ENCODE data around the gene LZTS2. TPM values are rescaled to one million over a fixed set of nuclear protein-coding genes. Genes with fewer than 3 reads are reported as not detected.

The LZTS2 gene
- total and polyA plus RNA-seq, 2 of the 4 experiments (the other 2 are of a cell fraction), result 19.2 to 101 TPM

- Histone ChIP-seq H4K91ac (ENCODE audit: insufficient read depth, low read depth, low read length) (no peak overlapping the region), H3K9me3 (ENCODE audit: control insufficient read depth, insufficient read depth, low read length) (no peaks in the 10 kb centered on the region), H3K4me1 (ENCODE audit: control insufficient read depth, insufficient read depth, low read length) (peaks cover 6% of the 10 kb centered on the region), H3K56ac (ENCODE audit: extremely low read depth, insufficient read depth, low read length) (no peak overlapping the region), H3K4me3 (ENCODE audit: insufficient read depth, low read depth, low read length) (no peak overlapping the region), H3K23ac (ENCODE audit: low read depth, low read length) (no peak overlapping the region), H2AFZ (replicated peaks; ENCODE audit: low read length, poor library complexity) (no peak overlapping the region), H2BK15ac (ENCODE audit: low read depth, low read length) (no peak overlapping the region), H3K27me3 (ENCODE audit: control insufficient read depth, insufficient read depth, low read length) (no peaks in the 10 kb centered on the region), H4K20me1 (ENCODE audit: insufficient read depth, low read length) (no peaks in the 10 kb centered on the region), H3K36me3 (ENCODE audit: control insufficient read depth, insufficient read depth, low read length) (peaks cover 13% of the 10 kb centered on the region), H2AK9ac (replicated peaks; ENCODE audit: low read depth, low read length, poor library complexity) (no peak overlapping the region), H3K27ac (ENCODE audit: insufficient read depth, low read length) (no peak overlapping the region), H3K4ac (ENCODE audit: low read depth, low read length) (no peak overlapping the region), H3K9ac (ENCODE audit: low read depth, low read length) (no peak overlapping the region), H3K9me1 (ENCODE audit: insufficient read depth, low read length) (peaks cover 14% of the 10 kb centered on the region; the same call in 1 of the 2 replicates), H4K5ac (ENCODE audit: low read depth, low read length) (no peak overlapping the region), H2AK5ac (ENCODE audit: low read depth, low read length) (no peak overlapping the region), H3K4me2 (ENCODE audit: low read depth, low read length) (no peak overlapping the region), H3K79me1 (ENCODE audit: low read depth in 1 of 2, low read length in 2 of 2) (0 out of 4 replicates have a peak, but pooled peaks cover 0 to 5% of the 10 kb centered on the region in 2 experiments), H2BK120ac (ENCODE audit: low read depth, low read length) (no peak overlapping the region), H2BK20ac (ENCODE audit: low read depth, low read length) (no peak overlapping the region), H4K8ac (ENCODE audit: low read depth in 2 of 2, low read length in 2 of 2) (no peak overlapping the region), H3K14ac (replicated peaks; ENCODE audit: low read depth, low read length) (no peak overlapping the region), H2BK5ac (ENCODE audit: low read depth, low read length, poor library complexity, severe bottlenecking) (no peak overlapping the region), H3K18ac (ENCODE audit: low read depth, low read length) (no peak overlapping the region)
- DNase-seq, result no peak
- TF ChIP-seq, protein P1, sequence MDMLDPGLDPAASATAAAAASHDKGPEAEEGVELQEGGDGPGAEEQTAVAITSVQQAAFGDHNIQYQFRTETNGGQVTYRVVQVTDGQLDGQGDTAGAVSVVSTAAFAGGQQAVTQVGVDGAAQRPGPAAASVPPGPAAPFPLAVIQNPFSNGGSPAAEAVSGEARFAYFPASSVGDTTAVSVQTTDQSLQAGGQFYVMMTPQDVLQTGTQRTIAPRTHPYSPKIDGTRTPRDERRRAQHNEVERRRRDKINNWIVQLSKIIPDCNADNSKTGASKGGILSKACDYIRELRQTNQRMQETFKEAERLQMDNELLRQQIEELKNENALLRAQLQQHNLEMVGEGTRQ (IDR thresholded peaks at IDR 0.05; ENCODE audit: low read depth, low read length), result no peak
- no peak for TF ChIP-seq BHLHE40 (IDR thresholded peaks at IDR 0.05; ENCODE audit: low read depth, low read length)
- dilution Hi-C loops (cut with HindIII; ENCODE audit: low sequenced_read_pairs, unreplicated experiment) (no loop called here), intact Hi-C loops (cut with micrococcal nuclease) (no loop called here), in situ Hi-C loops (cut with MboI; ENCODE audit: low sequenced_read_pairs) (no loop called here)
- BruUV-seq (replicated peaks), result no TSS peak
- CTCF ChIA-PET, result interaction anchor here (1.3 kb wide), 1 partner anchor 47 kb away, joined by 5 read pairs; no protein-coding TSS in a partner anchor
- POLR2A ChIA-PET (ENCODE audit: unreplicated experiment), result no interaction called here
- WGBS, 2 experiments (ENCODE audit: extremely low coverage in 2 of 2, insufficient read length in 1 of 2), result no CpG with 5 or more reads among the region's 2 CpGs
- ATAC-seq (ENCODE audit: low read depth), result no peak
These were observed 32.7 kb upstream of the LZTS2 start for GRCh38 chr10:100966887-100967286.

All from IMR-90 (cell line).